Astrocyte (in vitro differentiated cells and primary cell): ENCODE data around the gene TTF1. TPM values are rescaled to one million over a fixed set of nuclear protein-coding genes. Genes with fewer than 3 reads are reported as not detected.

ENCODE experiments used
- DNase-seq: peaks from one replicate; pipeline ENCODE4 v3.0.0-alpha.2; 2010; ENCODE audit warnings: low read depth
- FAIRE-seq: peaks from 2 replicates; lab custom pipeline; 2011; peaks lifted over from hg19 to GRCh38; lab: Jason Lieb, UNC
- H2AFZ ChIP-seq: 2 replicates; pipeline ENCODE4 v1.6.0; 2012; ENCODE audit warnings: low read depth, low read length, inconsistent platforms
- H3K27ac ChIP-seq: 2 replicates; pipeline ENCODE4 v1.5.1; 2011; ENCODE audit warnings: low read depth, low read length, inconsistent platforms
- H3K27me3 ChIP-seq: 2 replicates; pipeline ENCODE4 v1.6.0; 2011; ENCODE audit warnings: low read length, inconsistent platforms; ENCODE audit not compliant: insufficient read depth
- H3K36me3 ChIP-seq: 2 replicates; pipeline ENCODE4 v1.5.1; 2011; ENCODE audit warnings: low read length, inconsistent platforms; ENCODE audit not compliant: insufficient read depth
- H3K4me1 ChIP-seq: 2 replicates; pipeline ENCODE4 v1.5.1; 2011; ENCODE audit warnings: low read length, inconsistent platforms; ENCODE audit not compliant: insufficient read depth
- H3K4me2 ChIP-seq: 2 replicates; pipeline ENCODE4 v1.6.0; 2012; ENCODE audit warnings: low read length, inconsistent platforms
- H3K4me3 ChIP-seq: 2 replicates; pipeline ENCODE4 v1.5.1; 2011; ENCODE audit warnings: low read depth, mild to moderate bottlenecking, low read length, inconsistent platforms; ENCODE audit not compliant: insufficient read depth
- H3K79me2 ChIP-seq: 2 replicates; pipeline ENCODE4 v1.6.0; 2012; ENCODE audit warnings: mild to moderate bottlenecking, low read length, inconsistent platforms; ENCODE audit not compliant: insufficient read depth
- H3K9ac ChIP-seq: 2 replicates; pipeline ENCODE4 v1.6.0; 2012; ENCODE audit warnings: mild to moderate bottlenecking, low read length, inconsistent platforms
- H3K9me3 ChIP-seq: 2 replicates; pipeline ENCODE4 v1.5.1; 2012; ENCODE audit warnings: low read depth, mild to moderate bottlenecking, low read length, inconsistent platforms; ENCODE audit not compliant: insufficient read depth
- H4K20me1 ChIP-seq: 2 replicates; pipeline ENCODE4 v1.6.0; 2012; ENCODE audit warnings: low read length, inconsistent platforms; ENCODE audit not compliant: insufficient read depth
- H3K27ac Mint-ChIP-seq: one replicate; pipeline ENCODE4 v1.8.0; 2021; ENCODE audit warnings: mild to moderate bottlenecking, mixed read lengths; ENCODE audit not compliant: unreplicated experiment
- H3K27me3 Mint-ChIP-seq: one replicate; pipeline ENCODE4 v1.8.0; 2021; ENCODE audit warnings: low read depth, mixed read lengths; ENCODE audit not compliant: unreplicated experiment
- H3K36me3 Mint-ChIP-seq: one replicate; pipeline ENCODE4 v1.8.0; 2021; ENCODE audit warnings: low read depth, mixed read lengths; ENCODE audit not compliant: unreplicated experiment
- H3K4me1 Mint-ChIP-seq: one replicate; pipeline ENCODE4 v1.8.0; 2021; ENCODE audit warnings: low read depth, mixed read lengths; ENCODE audit not compliant: unreplicated experiment
- H3K4me3 Mint-ChIP-seq: one replicate; pipeline ENCODE4 v1.8.0; 2021; ENCODE audit warnings: mild to moderate bottlenecking, moderate library complexity, mixed read lengths; ENCODE audit not compliant: unreplicated experiment
- H3K9me3 Mint-ChIP-seq: one replicate; pipeline ENCODE4 v1.8.0; 2021; ENCODE audit warnings: mild to moderate bottlenecking, mixed read lengths; ENCODE audit not compliant: unreplicated experiment
- EZH2 ChIP-seq: IDR thresholded peaks from 2 replicates; pipeline ENCODE4 v1.6.1; 2012; ENCODE audit warnings: mild to moderate bottlenecking, low read length, inconsistent platforms; ENCODE audit not compliant: insufficient read depth
- total RNA-seq: library from RNA; stranded (reverse); gene quantifications from 2 replicates; pipeline ENCODE4 v1.2.1, GENCODE V29; 2021
- TF ChIP-seq, protein P1 (sequence below): IDR thresholded peaks from 2 replicates; pipeline ENCODE4 v1.5.1; 2011; ENCODE audit warnings: low read depth, mild to moderate bottlenecking, inconsistent platforms, low read length, moderate library complexity; ENCODE audit not compliant: insufficient read depth

The TTF1 gene
- total RNA-seq, 1 donor from 2014 or later: 13.2 TPM

DNA sequence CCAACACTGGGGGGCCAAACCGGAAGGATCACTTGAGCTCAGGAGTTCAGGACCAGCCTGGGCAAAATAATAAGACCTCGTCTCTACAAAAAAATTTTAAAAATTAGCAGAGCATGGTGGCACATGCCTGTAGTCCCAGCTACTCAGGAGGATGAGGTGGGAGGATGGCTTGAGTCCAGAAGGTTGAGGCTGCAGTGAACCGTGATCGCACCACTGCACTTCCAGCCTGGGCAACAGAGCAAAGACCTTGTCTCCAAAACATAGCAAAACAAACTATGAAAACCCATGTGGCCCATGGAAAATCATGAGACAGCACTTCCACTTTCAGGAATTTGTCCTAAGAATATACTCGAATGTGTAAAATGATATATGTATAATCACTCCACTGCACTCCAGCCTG, 58.0 kb downstream of the TTF1 start:
- H3K4me2 ChIP-seq: no peak overlapping the region
- Mint-ChIP-seq H3K4me1 (peaks cover 16% of the 10 kb centered on the region), H3K27ac (no peak overlapping the region), H3K9me3 (no peaks in the 10 kb centered on the region), H3K4me3 (no peak overlapping the region), H3K36me3 (peaks cover 19% of the 10 kb centered on the region), H3K27me3 (no peaks in the 10 kb centered on the region)
- H2AFZ ChIP-seq: no peak overlapping the region
- TF ChIP-seq EZH2: no peak
- TF ChIP-seq, protein P1, sequence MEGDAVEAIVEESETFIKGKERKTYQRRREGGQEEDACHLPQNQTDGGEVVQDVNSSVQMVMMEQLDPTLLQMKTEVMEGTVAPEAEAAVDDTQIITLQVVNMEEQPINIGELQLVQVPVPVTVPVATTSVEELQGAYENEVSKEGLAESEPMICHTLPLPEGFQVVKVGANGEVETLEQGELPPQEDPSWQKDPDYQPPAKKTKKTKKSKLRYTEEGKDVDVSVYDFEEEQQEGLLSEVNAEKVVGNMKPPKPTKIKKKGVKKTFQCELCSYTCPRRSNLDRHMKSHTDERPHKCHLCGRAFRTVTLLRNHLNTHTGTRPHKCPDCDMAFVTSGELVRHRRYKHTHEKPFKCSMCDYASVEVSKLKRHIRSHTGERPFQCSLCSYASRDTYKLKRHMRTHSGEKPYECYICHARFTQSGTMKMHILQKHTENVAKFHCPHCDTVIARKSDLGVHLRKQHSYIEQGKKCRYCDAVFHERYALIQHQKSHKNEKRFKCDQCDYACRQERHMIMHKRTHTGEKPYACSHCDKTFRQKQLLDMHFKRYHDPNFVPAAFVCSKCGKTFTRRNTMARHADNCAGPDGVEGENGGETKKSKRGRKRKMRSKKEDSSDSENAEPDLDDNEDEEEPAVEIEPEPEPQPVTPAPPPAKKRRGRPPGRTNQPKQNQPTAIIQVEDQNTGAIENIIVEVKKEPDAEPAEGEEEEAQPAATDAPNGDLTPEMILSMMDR: no peak
- FAIRE-seq: no peak
- H3K9me3 ChIP-seq: no peaks in the 10 kb centered on the region
- no peaks in the 10 kb centered on the region for H3K27me3 ChIP-seq
- peaks cover 59% of the 10 kb centered on the region for H3K36me3 ChIP-seq
- no peak overlapping the region for H3K4me3 ChIP-seq
- H3K27ac ChIP-seq: no peak overlapping the region
- peaks cover 8% of the 10 kb centered on the region for H3K4me1 ChIP-seq
- H3K79me2 ChIP-seq: peaks cover 72% of the 10 kb centered on the region
- no peak overlapping the region for H3K9ac ChIP-seq
- H4K20me1 ChIP-seq: peaks cover 66% of the 10 kb centered on the region
- no peak for DNase-seq

DNA sequence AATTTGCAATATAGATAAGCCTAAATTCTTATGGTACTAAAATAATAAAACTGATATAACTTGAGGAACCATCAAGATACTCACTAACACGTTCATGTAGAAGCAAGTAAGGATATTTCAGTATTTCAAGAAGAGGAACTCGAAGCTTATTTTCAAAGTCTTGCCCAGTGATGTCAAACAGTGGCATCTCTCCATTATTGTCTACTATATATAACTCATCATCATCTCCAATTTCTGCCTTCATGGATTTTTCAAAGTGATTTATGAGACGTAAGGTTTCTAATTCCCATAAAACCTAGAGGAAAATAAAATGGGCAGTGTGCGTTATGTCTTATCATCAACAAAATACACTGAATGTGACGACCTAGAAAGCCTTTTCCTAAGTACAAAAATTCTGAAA, 60.5 kb downstream of the TTF1 start:
- no peak overlapping the region for H3K4me3 ChIP-seq
- peaks cover 51% of the 10 kb centered on the region for H3K79me2 ChIP-seq
- no peak overlapping the region for H3K9ac ChIP-seq
- no peaks in the 10 kb centered on the region for H3K27me3 ChIP-seq
- TF ChIP-seq, protein P1: no peak
- TF ChIP-seq EZH2: no peak
- Mint-ChIP-seq H3K4me1 (peaks cover 2% of the 10 kb centered on the region), H3K36me3 (peaks cover 20% of the 10 kb centered on the region), H3K27me3 (no peaks in the 10 kb centered on the region), H3K27ac (no peak overlapping the region), H3K9me3 (no peaks in the 10 kb centered on the region), H3K4me3 (no peak overlapping the region)
- H3K27ac ChIP-seq: no peak overlapping the region
- peaks cover 56% of the 10 kb centered on the region for H4K20me1 ChIP-seq
- no peak overlapping the region for H2AFZ ChIP-seq
- H3K4me2 ChIP-seq: no peak overlapping the region
- no peaks in the 10 kb centered on the region for H3K9me3 ChIP-seq
- FAIRE-seq (no peak), DNase-seq (no peak)
- no peaks in the 10 kb centered on the region for H3K4me1 ChIP-seq
- H3K36me3 ChIP-seq: peaks cover 65% of the 10 kb centered on the region

GRCh38 chr9:132341177-132341840, 65.3 kb downstream of the TTF1 start:
- Histone ChIP-seq H3K27ac (no peak overlapping the region), H3K4me1 (no peaks in the 10 kb centered on the region), H3K9me3 (no peaks in the 10 kb centered on the region), H3K36me3 (peaks cover 63% of the 10 kb centered on the region), H3K4me3 (no peak overlapping the region), H4K20me1 (peaks cover 34% of the 10 kb centered on the region), H3K27me3 (no peaks in the 10 kb centered on the region), H3K4me2 (no peak overlapping the region), H3K79me2 (peaks cover 14% of the 10 kb centered on the region), H2AFZ (no peak overlapping the region), H3K9ac (no peak overlapping the region)
- Mint-ChIP-seq H3K36me3 (peaks cover 15% of the 10 kb centered on the region), H3K4me3 (no peak overlapping the region), H3K27me3 (no peaks in the 10 kb centered on the region), H3K9me3 (no peaks in the 10 kb centered on the region), H3K27ac (no peak overlapping the region), H3K4me1 (no peaks in the 10 kb centered on the region)
- no peak for DNase-seq
- TF ChIP-seq, protein P1: no peak
- no peak for TF ChIP-seq EZH2
- FAIRE-seq: no peak
